Ishikawa (cell line): ENCODE measurements around the gene PLEKHN1.
A peak's percentile ranks its signal among the peaks of the same experiment; 100 is the strongest.

Experiments used
- CEBPB ChIP-seq: IDR thresholded peaks from 2 replicates; pipeline ENCODE4 v1.6.1; 2012
- CREB1 ChIP-seq: IDR thresholded peaks from 2 replicates; pipeline ENCODE4 v1.6.1; 2012; ENCODE audit warnings: low read depth
- EGR1 ChIP-seq: IDR thresholded peaks from 2 replicates; pipeline ENCODE4 v1.6.1; 2012
- EP300 ChIP-seq: IDR thresholded peaks from 2 replicates; pipeline ENCODE4 v1.6.1; 2012; ENCODE audit warnings: borderline replicate concordance
- FOXM1 ChIP-seq: IDR thresholded peaks from 2 replicates; pipeline ENCODE4 v1.6.1; 2012; ENCODE audit warnings: low read depth, borderline replicate concordance
- NFIC ChIP-seq: IDR thresholded peaks from 2 replicates; pipeline ENCODE4 v1.6.1; 2012
- RAD21 ChIP-seq: IDR thresholded peaks from 2 replicates; pipeline ENCODE4 v1.6.1; 2012; ENCODE audit warnings: low read depth
- TAF1 ChIP-seq: IDR thresholded peaks from 2 replicates; pipeline ENCODE4 v1.6.1; 2012; ENCODE audit warnings: low read depth, mild to moderate bottlenecking
- TCF12 ChIP-seq: IDR thresholded peaks from 2 replicates; pipeline ENCODE4 v1.6.1; 2012; ENCODE audit warnings: low read depth
- TEAD4 ChIP-seq: IDR thresholded peaks from 2 replicates; pipeline ENCODE4 v1.6.1; 2012
- YY1 ChIP-seq: IDR thresholded peaks from 2 replicates; pipeline ENCODE4 v1.6.1; 2012; ENCODE audit warnings: low read depth
- ZBTB7A ChIP-seq: IDR thresholded peaks from 2 replicates; pipeline ENCODE4 v1.6.1; 2012; ENCODE audit warnings: low read depth
- TF ChIP-seq, protein P1 (sequence below): IDR thresholded peaks from 2 replicates; pipeline ENCODE4 v1.6.1; 2012
- TF ChIP-seq, protein P2 (sequence below): IDR thresholded peaks from 2 replicates; pipeline ENCODE4 v1.6.1; 2012; ENCODE audit warnings: low read depth, mild to moderate bottlenecking
- TF ChIP-seq, protein P3 (sequence below): IDR thresholded peaks from 2 replicates; pipeline ENCODE4 v1.6.1; 2012

Gene PLEKHN1

DNA sequence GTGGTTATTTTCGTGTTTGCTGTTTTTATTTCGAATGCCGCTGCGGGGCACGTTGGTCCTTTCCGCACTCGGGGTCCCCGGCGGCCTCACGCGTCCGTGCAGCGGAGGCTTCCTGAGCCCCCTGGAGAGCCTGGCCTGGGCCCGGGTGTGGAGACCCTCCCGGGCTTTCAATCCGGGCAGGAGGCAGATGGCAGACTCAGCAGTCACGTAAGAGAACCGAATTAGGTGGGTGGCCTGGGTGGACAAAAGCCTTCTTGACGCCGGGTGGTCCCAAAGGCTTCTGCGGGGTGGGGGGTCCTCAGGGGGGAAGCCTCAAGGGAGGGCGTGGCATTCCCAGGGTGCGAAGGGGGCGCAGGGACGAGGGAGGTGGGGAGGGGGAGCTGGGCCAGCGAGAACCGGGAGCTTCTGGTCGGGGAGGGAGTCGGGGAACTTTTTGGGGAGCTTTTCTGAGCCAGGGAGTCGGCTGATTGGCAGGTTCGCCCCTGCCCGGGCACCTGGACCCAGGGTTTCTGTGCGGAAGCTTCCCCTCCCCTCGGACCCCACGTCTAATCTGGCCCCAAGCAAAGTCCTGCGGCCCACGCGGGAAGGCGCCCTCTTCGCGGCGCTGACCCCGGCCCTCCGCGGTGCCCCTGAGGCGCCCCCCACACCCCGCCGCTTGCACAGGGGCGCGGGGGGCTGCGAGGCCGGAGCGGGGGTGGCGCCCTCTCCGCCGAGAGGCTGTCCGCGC, 34.9 kb downstream of the PLEKHN1 start:
- TF ChIP-seq CEBPB (no peak), EP300 (peak; percentile 7; the same call in 1 of the 2 replicates), TCF12 (no peak), YY1 (no peak), RAD21 (no peak), FOXM1 (no peak), TEAD4 (no peak), CREB1 (no peak), ZBTB7A (peak; percentile 80; the same call in 1 of the 2 replicates), EGR1 (no peak), TAF1 (no peak)
- TF ChIP-seq, protein P1, sequence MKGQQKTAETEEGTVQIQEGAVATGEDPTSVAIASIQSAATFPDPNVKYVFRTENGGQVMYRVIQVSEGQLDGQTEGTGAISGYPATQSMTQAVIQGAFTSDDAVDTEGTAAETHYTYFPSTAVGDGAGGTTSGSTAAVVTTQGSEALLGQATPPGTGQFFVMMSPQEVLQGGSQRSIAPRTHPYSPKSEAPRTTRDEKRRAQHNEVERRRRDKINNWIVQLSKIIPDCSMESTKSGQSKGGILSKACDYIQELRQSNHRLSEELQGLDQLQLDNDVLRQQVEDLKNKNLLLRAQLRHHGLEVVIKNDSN = no peak
- TF ChIP-seq, protein P2, sequence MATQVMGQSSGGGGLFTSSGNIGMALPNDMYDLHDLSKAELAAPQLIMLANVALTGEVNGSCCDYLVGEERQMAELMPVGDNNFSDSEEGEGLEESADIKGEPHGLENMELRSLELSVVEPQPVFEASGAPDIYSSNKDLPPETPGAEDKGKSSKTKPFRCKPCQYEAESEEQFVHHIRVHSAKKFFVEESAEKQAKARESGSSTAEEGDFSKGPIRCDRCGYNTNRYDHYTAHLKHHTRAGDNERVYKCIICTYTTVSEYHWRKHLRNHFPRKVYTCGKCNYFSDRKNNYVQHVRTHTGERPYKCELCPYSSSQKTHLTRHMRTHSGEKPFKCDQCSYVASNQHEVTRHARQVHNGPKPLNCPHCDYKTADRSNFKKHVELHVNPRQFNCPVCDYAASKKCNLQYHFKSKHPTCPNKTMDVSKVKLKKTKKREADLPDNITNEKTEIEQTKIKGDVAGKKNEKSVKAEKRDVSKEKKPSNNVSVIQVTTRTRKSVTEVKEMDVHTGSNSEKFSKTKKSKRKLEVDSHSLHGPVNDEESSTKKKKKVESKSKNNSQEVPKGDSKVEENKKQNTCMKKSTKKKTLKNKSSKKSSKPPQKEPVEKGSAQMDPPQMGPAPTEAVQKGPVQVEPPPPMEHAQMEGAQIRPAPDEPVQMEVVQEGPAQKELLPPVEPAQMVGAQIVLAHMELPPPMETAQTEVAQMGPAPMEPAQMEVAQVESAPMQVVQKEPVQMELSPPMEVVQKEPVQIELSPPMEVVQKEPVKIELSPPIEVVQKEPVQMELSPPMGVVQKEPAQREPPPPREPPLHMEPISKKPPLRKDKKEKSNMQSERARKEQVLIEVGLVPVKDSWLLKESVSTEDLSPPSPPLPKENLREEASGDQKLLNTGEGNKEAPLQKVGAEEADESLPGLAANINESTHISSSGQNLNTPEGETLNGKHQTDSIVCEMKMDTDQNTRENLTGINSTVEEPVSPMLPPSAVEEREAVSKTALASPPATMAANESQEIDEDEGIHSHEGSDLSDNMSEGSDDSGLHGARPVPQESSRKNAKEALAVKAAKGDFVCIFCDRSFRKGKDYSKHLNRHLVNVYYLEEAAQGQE = no peak
- TF ChIP-seq, protein P3, sequence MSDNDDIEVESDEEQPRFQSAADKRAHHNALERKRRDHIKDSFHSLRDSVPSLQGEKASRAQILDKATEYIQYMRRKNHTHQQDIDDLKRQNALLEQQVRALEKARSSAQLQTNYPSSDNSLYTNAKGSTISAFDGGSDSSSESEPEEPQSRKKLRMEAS = no peak

DNA sequence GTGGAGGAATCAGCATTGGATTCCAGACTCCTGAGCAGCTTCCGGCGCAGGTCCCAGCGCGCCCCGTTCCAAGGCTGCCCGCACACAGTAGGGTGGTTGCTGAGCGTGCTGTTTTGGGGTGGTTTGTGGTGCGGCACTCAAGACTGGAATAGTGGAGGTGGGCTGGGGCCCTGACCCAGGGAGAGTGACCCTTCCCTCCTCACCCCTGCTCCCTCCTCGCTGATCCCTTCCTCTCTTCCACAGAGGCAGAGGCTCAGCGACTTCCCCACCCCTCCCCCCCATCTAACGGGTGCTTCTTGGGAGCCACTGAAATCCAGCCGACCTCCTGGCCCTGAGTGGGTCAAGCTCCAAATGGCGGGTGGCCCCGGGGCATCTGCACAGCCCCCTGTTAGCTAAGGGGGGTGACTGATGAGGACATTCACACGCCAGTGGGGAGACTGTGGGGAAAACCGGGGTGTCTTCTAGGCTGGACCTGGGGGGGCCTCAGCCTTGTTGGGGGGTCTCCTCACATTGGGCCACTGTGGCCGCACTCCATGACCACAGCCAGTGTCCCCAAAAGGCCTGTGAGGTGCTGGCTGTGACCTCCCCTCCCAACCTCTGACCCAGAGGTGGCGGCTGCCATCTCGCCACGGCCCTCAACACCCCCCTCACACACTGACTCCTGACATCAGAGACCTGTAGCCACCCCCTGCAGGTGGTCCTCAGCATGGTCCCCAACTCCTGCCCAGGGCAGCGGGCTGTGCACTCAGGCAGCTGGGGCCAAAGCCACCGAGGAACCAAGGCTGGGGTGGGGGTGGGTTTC, 37.5 kb downstream of the PLEKHN1 start:
- TF ChIP-seq CEBPB (no peak), CREB1 (no peak)

DNA sequence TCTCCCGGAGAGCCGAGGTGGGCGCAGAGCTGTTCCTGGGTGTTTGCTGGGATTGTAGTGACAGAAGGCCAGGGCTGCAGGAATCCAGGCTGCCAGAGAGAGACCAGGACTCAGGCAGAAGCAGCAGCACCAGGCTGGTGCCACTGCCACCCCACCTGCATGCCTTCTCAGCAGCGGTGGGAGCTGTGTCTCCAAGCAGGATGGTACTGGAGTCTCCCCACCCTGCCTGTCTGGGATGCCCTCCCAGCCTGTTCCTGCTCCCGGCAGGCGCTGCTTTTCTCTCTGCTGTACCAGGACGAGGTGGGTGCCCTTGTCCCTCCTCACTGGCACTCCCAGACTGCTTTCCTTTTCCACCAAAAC, 38.1 kb downstream of the PLEKHN1 start:
- TF ChIP-seq ZBTB7A (no peak), CEBPB (no peak), RAD21 (no peak), YY1 (no peak), FOXM1 (no peak), EP300 (no peak), CREB1 (no peak), TEAD4 (no peak), TCF12 (no peak), EGR1 (no peak), TAF1 (no peak), NFIC (no peak)
- TF ChIP-seq, protein P1 = no peak
- TF ChIP-seq, protein P3 = no peak

DNA sequence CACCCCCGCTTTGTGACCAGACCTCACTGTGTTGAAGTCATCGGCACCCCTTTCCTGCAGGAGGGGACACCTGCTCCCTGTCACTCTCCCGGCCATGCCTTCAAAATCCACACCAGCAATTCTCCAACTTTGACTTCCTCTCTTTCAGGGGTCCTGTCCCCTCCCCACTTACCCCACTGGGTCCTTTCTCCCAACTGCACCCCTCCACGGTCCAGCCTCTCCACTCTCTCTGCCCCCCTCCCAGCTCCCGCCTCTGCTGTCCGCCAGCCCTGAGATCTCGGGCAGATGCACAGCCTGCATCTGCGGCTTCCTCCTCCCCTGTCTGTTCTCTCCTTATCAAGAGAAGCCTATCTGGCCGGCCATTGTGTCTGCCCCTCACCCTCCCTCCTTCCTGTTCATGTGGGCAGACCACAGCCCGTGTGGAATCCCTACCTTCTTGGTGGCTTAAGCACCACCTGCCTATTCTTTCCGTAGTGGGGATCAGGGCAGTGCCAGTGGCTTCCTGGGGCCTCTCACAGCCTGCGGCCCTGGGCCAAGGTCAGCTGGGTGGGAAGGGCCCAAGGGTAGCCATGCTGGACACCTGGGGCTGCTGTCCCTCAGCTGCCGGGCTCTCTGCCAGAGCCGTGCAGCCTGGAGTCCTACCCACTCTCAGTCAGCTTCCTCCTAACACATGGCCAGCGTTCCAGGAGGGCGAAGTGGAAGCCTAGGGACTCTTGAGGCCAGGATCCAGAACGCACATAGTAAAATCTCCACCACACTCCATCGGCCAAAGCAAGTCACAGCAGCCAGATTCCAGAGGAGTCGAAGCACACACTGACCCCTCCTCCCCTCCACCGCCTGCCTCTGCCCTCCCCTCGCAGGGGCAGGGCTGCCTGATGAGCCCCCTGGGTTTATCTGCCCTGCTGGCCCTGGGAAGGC, 38.8 kb downstream of the PLEKHN1 start:
- TF ChIP-seq TCF12 (peak; percentile 53; the same call in 1 of the 2 replicates), FOXM1 (no peak), TAF1 (no peak), YY1 (peak; percentile 76), RAD21 (no peak), TEAD4 (no peak), EP300 (peak; percentile 36; the same call in 1 of the 2 replicates), NFIC (peak; percentile 88), ZBTB7A (no peak), EGR1 (no peak), CREB1 (no peak), CEBPB (no peak)
- TF ChIP-seq, protein P2 = no peak
- TF ChIP-seq, protein P3 = peak; percentile 92
- TF ChIP-seq, protein P1 = peak; percentile 42
